Measurements from ENCODE around the gene PLCB3. TPM values are rescaled to one million over a fixed set of nuclear protein-coding genes. Genes with fewer than 3 reads are reported as not detected.
A peak's percentile ranks its signal among the peaks of the same experiment; 100 is the strongest.

The PLCB3 gene
- total RNA-seq, 1 donor from 2014 or later: 36.2 TPM

GRCh38 chr11:64204464-64204989 is 46.8 kb upstream of the PLCB3 start:
- H3K27me3 Mint-ChIP-seq (ENCODE audit: unreplicated experiment): peaks cover 5% of the 10 kb centered on the region
- peak overlapping the region; percentile 28 for H3K4me3 Mint-ChIP-seq (ENCODE audit: unreplicated experiment)
- peaks cover 4% of the 10 kb centered on the region for H3K9me3 Mint-ChIP-seq (ENCODE audit: unreplicated experiment)
- no peaks in the 10 kb centered on the region for H3K36me3 Mint-ChIP-seq (ENCODE audit: unreplicated experiment)
- peaks cover 10% of the 10 kb centered on the region for H3K4me1 Mint-ChIP-seq (ENCODE audit: low read depth, unreplicated experiment)
- peak; percentile 74 for DNase-seq
- H3K27ac Mint-ChIP-seq (ENCODE audit: unreplicated experiment): peak overlapping the region; percentile 80
- no peak for TF ChIP-seq CTCF (IDR thresholded peaks at IDR 0.05; ENCODE audit: partially characterized antibody, unreplicated experiment)

- peaks cover 5% of the 10 kb centered on the region for H3K27me3 Mint-ChIP-seq (ENCODE audit: unreplicated experiment)
- H3K4me3 Mint-ChIP-seq (ENCODE audit: unreplicated experiment): no peak within 1 kb of the TSS
- no peaks in the 10 kb centered on the region for H3K36me3 Mint-ChIP-seq (ENCODE audit: unreplicated experiment)
- TF ChIP-seq CTCF (IDR thresholded peaks at IDR 0.05; ENCODE audit: partially characterized antibody, unreplicated experiment): no peak
- peak within 1 kb of the TSS; percentile 59 for H3K27ac Mint-ChIP-seq (ENCODE audit: unreplicated experiment)
- DNase-seq: no peak
- peaks cover 5% of the 10 kb centered on the region for H3K9me3 Mint-ChIP-seq (ENCODE audit: unreplicated experiment)
- peaks cover 10% of the 10 kb centered on the region for H3K4me1 Mint-ChIP-seq (ENCODE audit: low read depth, unreplicated experiment)
Observed at GRCh38 chr11:64206457-64207255, 44.7 kb upstream of the PLCB3 start, which contains the start of gene FERMT3. FERMT3 (plus strand) TSS chr11:64206721; CDS start chr11:64207365, 644 bp downstream.

GRCh38 chr11:64207256-64208085 is 43.9 kb upstream of the PLCB3 start:
- Mint-ChIP-seq H3K27ac (ENCODE audit: unreplicated experiment) (no peak overlapping the region), H3K4me1 (ENCODE audit: low read depth, unreplicated experiment) (peaks cover 10% of the 10 kb centered on the region), H3K4me3 (ENCODE audit: unreplicated experiment) (no peak overlapping the region), H3K36me3 (ENCODE audit: unreplicated experiment) (no peaks in the 10 kb centered on the region), H3K9me3 (ENCODE audit: unreplicated experiment) (peaks cover 5% of the 10 kb centered on the region), H3K27me3 (ENCODE audit: unreplicated experiment) (peaks cover 9% of the 10 kb centered on the region)
- no peak for DNase-seq
- no peak for TF ChIP-seq CTCF (IDR thresholded peaks at IDR 0.05; ENCODE audit: partially characterized antibody, unreplicated experiment)

GRCh38 chr11:64208086-64208795 is 43.1 kb upstream of the PLCB3 start:
- Mint-ChIP-seq H3K27ac (ENCODE audit: unreplicated experiment) (no peak overlapping the region), H3K4me1 (ENCODE audit: low read depth, unreplicated experiment) (peaks cover 9% of the 10 kb centered on the region), H3K9me3 (ENCODE audit: unreplicated experiment) (peaks cover 5% of the 10 kb centered on the region), H3K36me3 (ENCODE audit: unreplicated experiment) (no peaks in the 10 kb centered on the region), H3K27me3 (ENCODE audit: unreplicated experiment) (peaks cover 10% of the 10 kb centered on the region), H3K4me3 (ENCODE audit: unreplicated experiment) (no peak overlapping the region)
- no peak for DNase-seq
- TF ChIP-seq CTCF (IDR thresholded peaks at IDR 0.05; ENCODE audit: partially characterized antibody, unreplicated experiment): no peak

Measured in glutamatergic neuron (in vitro differentiated cells).